Fibroblast of peridontal ligament (primary cell): ENCODE results near the gene LTF.
"Not testable (repeated sequence)": the region's sequence is repeated elsewhere in the genome, so short reads cannot be mapped to it uniquely, and the experiment has no call there.

Experiments
- DNase-seq: peaks from one replicate; pipeline ENCODE4 v3.0.0-alpha.2; 2010; ENCODE audit errors: extremely low read depth

LTF gene

GRCh38 chr3:46393554-46394434 is 70.9 kb downstream of the LTF start:
- DNase-seq: peak; percentile 12

- no peak for DNase-seq
Measured at GRCh38 chr3:46393011-46393410, 71.7 kb downstream of the LTF start.

GRCh38 chr3:46391526-46391925 is 73.2 kb downstream of the LTF start:
- not testable (repeated sequence) for DNase-seq

GRCh38 chr3:46389306-46389705 is 75.4 kb downstream of the LTF start:
- DNase-seq: no peak

GRCh38 chr3:46388847-46389246 is 75.9 kb downstream of the LTF start:
- DNase-seq: not testable (repeated sequence)

DNA sequence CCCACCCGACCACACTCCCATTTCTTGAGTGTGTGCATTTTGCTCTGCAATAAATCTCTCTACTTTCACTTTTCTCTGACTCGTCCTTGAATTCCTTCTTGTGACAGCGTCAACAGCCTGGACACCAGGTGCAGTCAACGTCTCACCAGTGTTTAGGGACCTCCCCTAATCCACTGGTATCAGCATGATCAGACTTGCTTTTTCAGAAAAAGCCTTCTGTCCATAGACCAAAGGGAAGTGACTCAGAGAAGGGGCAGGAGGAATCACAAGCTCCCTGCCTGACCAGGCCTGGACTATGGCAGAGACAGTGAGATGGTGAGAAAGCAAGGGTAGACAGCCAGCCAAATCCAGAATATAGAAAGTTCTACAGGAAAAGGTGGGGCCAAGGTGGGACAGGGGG is 78.5 kb downstream of the LTF start:
- DNase-seq: no peak
